ENCODE measurements around the gene EQTN.

The EQTN gene

GRCh38 chr9:27333241-27334052, 36.5 kb upstream of the EQTN start:
- no peak overlapping the region for H3K4me3 ChIP-seq
- peaks cover 4% of the 10 kb centered on the region for H3K4me1 ChIP-seq
- peak; percentile 76 to 77 for DNase-seq (ENCODE audit: low spot score in 2 of 2)
- in situ Hi-C loops (cut with MboI; ENCODE audit: low sequenced_read_pairs): loop anchor here (5.0 to 25.0 kb wide), 2 partner anchors 194 to 729 kb away; partner anchors contain the start of gene MOB3B
- no peaks in the 10 kb centered on the region for H3K9me3 ChIP-seq
- peaks cover 3% of the 10 kb centered on the region; the same call in 1 of the 2 replicates for H3K36me3 ChIP-seq (replicated peaks)
- no peaks in the 10 kb centered on the region for H3K27me3 ChIP-seq (ENCODE audit: low read depth)

GRCh38 chr9:27331393-27331792, 34.4 kb upstream of the EQTN start:
- Histone ChIP-seq H3K9me3 (no peaks in the 10 kb centered on the region), H3K27me3 (ENCODE audit: low read depth) (no peaks in the 10 kb centered on the region), H3K4me1 (peaks cover 4% of the 10 kb centered on the region), H3K36me3 (replicated peaks) (peaks cover 3% of the 10 kb centered on the region; the same call in 1 of the 2 replicates), H3K4me3 (no peak overlapping the region)
- in situ Hi-C loops (cut with MboI; ENCODE audit: low sequenced_read_pairs): loop anchor here (5.0 to 25.0 kb wide), 2 partner anchors 196 to 731 kb away; partner anchors contain the start of gene MOB3B
- DNase-seq (ENCODE audit: low spot score in 2 of 2): no peak

- H3K27me3 ChIP-seq (ENCODE audit: low read depth): no peaks in the 10 kb centered on the region
- in situ Hi-C loops (cut with MboI; ENCODE audit: low sequenced_read_pairs): loop anchor here (25.0 kb wide), 1 partner anchor 733 kb away; no protein-coding TSS in a partner anchor
Observed at GRCh38 chr9:27329291-27329690, 32.3 kb upstream of the EQTN start.

GRCh38 chr9:27328483-27328882, 31.5 kb upstream of the EQTN start:
- H3K36me3 ChIP-seq (replicated peaks): peaks cover 3% of the 10 kb centered on the region; the same call in 1 of the 2 replicates
- no peak overlapping the region for H3K4me3 ChIP-seq
- no peak for DNase-seq (ENCODE audit: low spot score in 2 of 2)
- H3K27me3 ChIP-seq (ENCODE audit: low read depth): no peaks in the 10 kb centered on the region
- in situ Hi-C loops (cut with MboI; ENCODE audit: low sequenced_read_pairs): loop anchor here (25.0 kb wide), 1 partner anchor 734 kb away; no protein-coding TSS in a partner anchor
- no peaks in the 10 kb centered on the region for H3K9me3 ChIP-seq
- peaks cover 2% of the 10 kb centered on the region for H3K4me1 ChIP-seq

More at GRCh38 chr9:27329291-27329690, 32.3 kb upstream of the EQTN start:
- Histone ChIP-seq H3K36me3 (replicated peaks) (peaks cover 3% of the 10 kb centered on the region; the same call in 1 of the 2 replicates), H3K9me3 (no peaks in the 10 kb centered on the region), H3K4me3 (no peak overlapping the region), H3K4me1 (peaks cover 4% of the 10 kb centered on the region)
- no peak for DNase-seq (ENCODE audit: low spot score in 2 of 2)

DNA sequence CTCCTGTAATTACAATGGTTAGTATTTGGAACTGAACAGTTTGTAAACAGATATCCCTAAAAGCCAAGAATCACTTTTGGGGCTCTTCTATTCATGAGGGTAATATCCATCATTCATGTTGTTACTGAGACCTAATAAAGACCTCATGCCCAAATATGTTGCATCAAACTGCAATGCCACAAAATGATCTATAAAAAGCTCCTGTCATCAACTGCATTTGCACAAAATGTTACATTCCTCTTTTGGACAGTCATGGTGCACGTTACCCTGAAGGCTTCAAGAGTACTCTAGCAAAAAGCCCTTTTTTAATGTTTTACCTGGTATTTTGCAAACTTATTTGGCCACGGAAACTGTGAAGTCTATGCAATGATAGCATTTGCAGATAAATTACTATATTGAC, 14.2 kb upstream of the EQTN start:
- in situ Hi-C loops (cut with MboI; ENCODE audit: low sequenced_read_pairs): no loop called here
- H3K27me3 ChIP-seq (ENCODE audit: low read depth): no peaks in the 10 kb centered on the region
- no peaks in the 10 kb centered on the region for H3K36me3 ChIP-seq (replicated peaks)

GRCh38 chr9:27310582-27310981, 13.6 kb upstream of the EQTN start:
- H3K27me3 ChIP-seq (ENCODE audit: low read depth): no peaks in the 10 kb centered on the region
- H3K9me3 ChIP-seq: no peaks in the 10 kb centered on the region
- peaks cover 40% of the 10 kb centered on the region for H3K4me1 ChIP-seq
- H3K4me3 ChIP-seq: no peak overlapping the region
- in situ Hi-C loops (cut with MboI; ENCODE audit: low sequenced_read_pairs): no loop called here
- no peaks in the 10 kb centered on the region for H3K36me3 ChIP-seq (replicated peaks)
- peak; percentile 61 to 81 for DNase-seq (ENCODE audit: low spot score in 2 of 2)

More for the DNA sequence above, 14.2 kb upstream of the EQTN start:
- H3K4me3 ChIP-seq: no peak overlapping the region
- no peak for DNase-seq (ENCODE audit: low spot score in 2 of 2)
- peaks cover 40% of the 10 kb centered on the region for H3K4me1 ChIP-seq
- H3K9me3 ChIP-seq: no peaks in the 10 kb centered on the region

DNA sequence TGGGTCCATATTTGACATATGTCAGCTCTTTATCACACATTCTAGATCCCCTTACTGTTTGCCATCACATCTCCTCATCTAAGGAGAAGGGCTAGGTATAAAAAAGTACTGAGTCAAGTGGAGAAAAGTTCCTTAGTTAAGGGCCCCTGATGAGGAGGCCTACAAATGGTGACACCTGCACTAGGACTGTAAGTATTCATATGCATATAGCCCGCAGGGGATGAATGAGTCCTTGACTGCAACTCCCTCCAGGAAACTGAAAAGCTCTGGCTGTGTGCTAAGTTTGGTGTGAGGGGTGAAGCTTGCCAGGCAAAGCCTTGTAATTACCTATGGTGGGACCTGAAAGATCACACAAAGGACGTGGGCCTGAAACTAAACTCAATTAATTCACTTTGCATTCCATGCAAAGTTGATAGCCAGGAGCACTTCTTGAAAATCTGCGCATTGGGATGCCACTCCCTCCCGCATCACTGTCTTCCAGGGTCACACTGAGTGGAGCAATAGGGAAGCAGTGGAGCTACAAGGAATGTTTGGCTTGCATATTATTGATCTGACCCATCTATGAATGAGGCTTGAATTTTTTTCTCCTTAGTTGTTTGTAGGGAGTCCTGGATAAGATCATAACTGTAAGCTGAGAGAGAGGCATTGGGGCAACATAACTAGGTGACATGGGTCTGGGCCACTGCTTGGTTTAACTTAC, 11.9 kb upstream of the EQTN start:
- H3K9me3 ChIP-seq: no peaks in the 10 kb centered on the region; the same call in 1 of the 2 replicates
- DNase-seq (ENCODE audit: low spot score in 2 of 2): peak in 1 of 2 experiments; percentile 23
- H3K27me3 ChIP-seq (ENCODE audit: low read depth): no peaks in the 10 kb centered on the region
- peaks cover 48% of the 10 kb centered on the region for H3K4me1 ChIP-seq
- no peak overlapping the region for H3K4me3 ChIP-seq
- H3K36me3 ChIP-seq (replicated peaks): no peaks in the 10 kb centered on the region
- in situ Hi-C loops (cut with MboI; ENCODE audit: low sequenced_read_pairs): no loop called here

GRCh38 chr9:27304521-27304920, 7.6 kb upstream of the EQTN start:
- no peaks in the 10 kb centered on the region for H3K27me3 ChIP-seq (ENCODE audit: low read depth)
- H3K4me3 ChIP-seq: no peak overlapping the region
- H3K9me3 ChIP-seq: no peaks in the 10 kb centered on the region; the same call in 1 of the 2 replicates
- no peaks in the 10 kb centered on the region for H3K36me3 ChIP-seq (replicated peaks)
- peaks cover 13% of the 10 kb centered on the region for H3K4me1 ChIP-seq
- DNase-seq (ENCODE audit: low spot score in 2 of 2): peak; percentile 19 to 80
- in situ Hi-C loops (cut with MboI; ENCODE audit: low sequenced_read_pairs): no loop called here

GRCh38 chr9:27303219-27303618, 6.3 kb upstream of the EQTN start:
- Histone ChIP-seq H3K9me3 (no peaks in the 10 kb centered on the region; the same call in 1 of the 2 replicates), H3K27me3 (ENCODE audit: low read depth) (no peaks in the 10 kb centered on the region), H3K4me1 (peaks cover 8% of the 10 kb centered on the region), H3K36me3 (replicated peaks) (no peaks in the 10 kb centered on the region), H3K4me3 (no peak overlapping the region)
- in situ Hi-C loops (cut with MboI; ENCODE audit: low sequenced_read_pairs): no loop called here
- DNase-seq (ENCODE audit: low spot score in 2 of 2): no peak

GRCh38 chr9:27293996-27294395, 3.0 kb downstream of the EQTN start:
- H3K27me3 ChIP-seq (ENCODE audit: low read depth): no peaks in the 10 kb centered on the region
- no peak overlapping the region for H3K4me3 ChIP-seq
- DNase-seq (ENCODE audit: low spot score in 2 of 2): no peak
- H3K4me1 ChIP-seq: no peaks in the 10 kb centered on the region
- in situ Hi-C loops (cut with MboI; ENCODE audit: low sequenced_read_pairs): no loop called here
- H3K36me3 ChIP-seq (replicated peaks): no peaks in the 10 kb centered on the region
- H3K9me3 ChIP-seq: no peaks in the 10 kb centered on the region

- DNase-seq (ENCODE audit: low spot score in 2 of 2): peak; percentile 22 to 36
- Histone ChIP-seq H3K36me3 (replicated peaks) (no peaks in the 10 kb centered on the region), H3K27me3 (ENCODE audit: low read depth) (no peaks in the 10 kb centered on the region), H3K4me3 (no peak overlapping the region), H3K9me3 (no peaks in the 10 kb centered on the region), H3K4me1 (no peaks in the 10 kb centered on the region)
- in situ Hi-C loops (cut with MboI; ENCODE audit: low sequenced_read_pairs): no loop called here
Observed at GRCh38 chr9:27292659-27293405, 4.1 kb downstream of the EQTN start.

GRCh38 chr9:27291292-27291691, 5.7 kb downstream of the EQTN start:
- DNase-seq (ENCODE audit: low spot score in 2 of 2): no peak
- Histone ChIP-seq H3K4me3 (no peak overlapping the region), H3K27me3 (ENCODE audit: low read depth) (no peaks in the 10 kb centered on the region), H3K9me3 (no peaks in the 10 kb centered on the region), H3K4me1 (no peaks in the 10 kb centered on the region), H3K36me3 (replicated peaks) (no peaks in the 10 kb centered on the region)
- in situ Hi-C loops (cut with MboI; ENCODE audit: low sequenced_read_pairs): no loop called here

DNA sequence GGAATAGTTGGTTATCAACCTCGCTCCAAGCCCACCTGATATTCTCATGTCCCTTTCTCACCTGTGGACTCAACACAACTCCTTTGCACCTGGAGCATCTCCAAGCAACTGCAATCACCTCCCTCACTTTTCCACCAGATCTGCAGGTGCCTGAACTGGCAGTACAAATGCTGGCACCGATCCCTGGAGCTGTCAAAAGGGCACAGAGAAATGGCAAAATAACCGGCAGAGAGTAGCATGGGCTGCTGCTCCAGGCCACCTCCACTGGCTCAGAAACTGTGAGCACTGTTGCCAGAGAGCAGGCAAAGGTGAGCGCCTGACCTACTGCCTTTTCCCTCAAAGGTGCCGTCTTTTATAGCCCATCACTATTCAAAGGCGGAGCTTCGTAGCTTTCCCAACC, 14.7 kb downstream of the EQTN start:
- DNase-seq (ENCODE audit: low spot score in 2 of 2): no peak
- H3K4me3 ChIP-seq: no peak overlapping the region
- in situ Hi-C loops (cut with MboI; ENCODE audit: low sequenced_read_pairs): no loop called here
- no peaks in the 10 kb centered on the region for H3K4me1 ChIP-seq
- H3K27me3 ChIP-seq (ENCODE audit: low read depth): no peaks in the 10 kb centered on the region
- no peaks in the 10 kb centered on the region for H3K9me3 ChIP-seq
- no peaks in the 10 kb centered on the region for H3K36me3 ChIP-seq (replicated peaks)
